Ascending aorta (tissue), 2 donors: Measurements from ENCODE around the gene SHB. TPM values are rescaled to one million over a fixed set of nuclear protein-coding genes. Genes with fewer than 3 reads are reported as not detected.
A peak's percentile ranks its signal among the peaks of the same experiment; 100 is the strongest.

Experiments used
- DNase-seq, 2 donors: peaks; one replicate each; pipeline ENCODE4 v3.0.0-alpha.2; 2019; ENCODE audit warnings: low spot score in 2 of 2
- H3K27ac ChIP-seq, 2 donors: fragments of 200-600 bp; sonication (generic); one replicate each; pipeline ENCODE4 v1.5.1; 2016 to 2017; ENCODE audit warnings: mild to moderate bottlenecking in 1 of 2
- H3K27me3 ChIP-seq: fragments of 200-600 bp; sonication (generic); one replicate; pipeline ENCODE4 v1.5.1; 2017
- H3K36me3 ChIP-seq, 2 donors: fragments of 200-600 bp; sonication (generic); one replicate each; pipeline ENCODE4 v1.5.1; 2016
- H3K4me1 ChIP-seq, 2 donors: fragments of 200-600 bp; sonication (generic); one replicate each; pipeline ENCODE4 v1.5.1; 2016 to 2017; ENCODE audit warnings: mild to moderate bottlenecking in 1 of 2
- H3K4me3 ChIP-seq, 2 donors: fragments of 200-600 bp; sonication (generic); one replicate each; pipeline ENCODE4 v1.5.1; 2016 to 2017; ENCODE audit warnings: mild to moderate bottlenecking in 1 of 2
- H3K9me3 ChIP-seq, 2 donors: fragments of 200-600 bp; sonication (generic); one replicate each; pipeline ENCODE4 v1.5.1; 2016
- intact Hi-C: fragments of 100-400 bp; cut with DNase I; formaldehyde crosslinking; loops from one replicate; pipeline ENCODE4 v1.15.1; 2023
- total RNA-seq: library from RNA; depleted of rRNA; stranded (reverse); fragments of >200 nt; gene quantifications from one replicate; pipeline ENCODE4 v1.1.0, GENCODE V29; 2016
- TF ChIP-seq, protein P1 (sequence below), 3 experiments: fragments of 200-600 bp in 2 of 3; fragments of 450-650 bp in 1 of 3; sonication (generic) in 2 of 3; IDR thresholded peaks; one replicate each; pipeline ENCODE4 v1.5.1; 2016 to 2019; ENCODE audit warnings: antibody characterized with exemption in 3 of 3, mild to moderate bottlenecking in 1 of 3, moderate library complexity in 1 of 3

Gene SHB
- total RNA-seq, 1 donor from 2014 or later = 77.8 TPM

DNA sequence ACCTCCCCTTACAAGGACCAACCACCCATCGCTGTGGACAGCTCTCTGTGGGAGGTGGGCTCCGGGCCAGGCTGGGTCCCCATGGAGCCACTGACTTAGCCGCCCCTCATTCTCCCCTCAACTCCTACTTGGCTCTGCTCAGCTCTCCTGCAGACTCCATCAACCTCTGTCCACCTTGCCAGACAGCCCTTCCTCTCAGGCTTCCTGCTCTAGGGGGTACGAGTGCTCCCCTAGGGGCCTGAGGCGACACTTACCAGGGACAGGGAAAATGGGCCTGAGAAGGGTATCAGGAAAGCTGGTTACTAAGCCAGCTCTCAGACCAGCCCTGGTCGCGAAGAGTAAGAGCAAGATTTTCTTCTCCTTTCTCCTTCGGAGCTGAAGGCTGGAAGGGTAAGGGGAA is 43.9 kb downstream of the SHB start:
- Histone ChIP-seq H3K27me3 (no peaks in the 10 kb centered on the region), H3K4me3 (no peak overlapping the region), H3K36me3 (no peaks in the 10 kb centered on the region), H3K4me1 (peaks cover 24 to 59% of the 10 kb centered on the region in 2 donors), H3K9me3 (no peaks in the 10 kb centered on the region), H3K27ac (peak overlapping the region; percentile 68 to 85)
- no peak for DNase-seq
- TF ChIP-seq, protein P1, sequence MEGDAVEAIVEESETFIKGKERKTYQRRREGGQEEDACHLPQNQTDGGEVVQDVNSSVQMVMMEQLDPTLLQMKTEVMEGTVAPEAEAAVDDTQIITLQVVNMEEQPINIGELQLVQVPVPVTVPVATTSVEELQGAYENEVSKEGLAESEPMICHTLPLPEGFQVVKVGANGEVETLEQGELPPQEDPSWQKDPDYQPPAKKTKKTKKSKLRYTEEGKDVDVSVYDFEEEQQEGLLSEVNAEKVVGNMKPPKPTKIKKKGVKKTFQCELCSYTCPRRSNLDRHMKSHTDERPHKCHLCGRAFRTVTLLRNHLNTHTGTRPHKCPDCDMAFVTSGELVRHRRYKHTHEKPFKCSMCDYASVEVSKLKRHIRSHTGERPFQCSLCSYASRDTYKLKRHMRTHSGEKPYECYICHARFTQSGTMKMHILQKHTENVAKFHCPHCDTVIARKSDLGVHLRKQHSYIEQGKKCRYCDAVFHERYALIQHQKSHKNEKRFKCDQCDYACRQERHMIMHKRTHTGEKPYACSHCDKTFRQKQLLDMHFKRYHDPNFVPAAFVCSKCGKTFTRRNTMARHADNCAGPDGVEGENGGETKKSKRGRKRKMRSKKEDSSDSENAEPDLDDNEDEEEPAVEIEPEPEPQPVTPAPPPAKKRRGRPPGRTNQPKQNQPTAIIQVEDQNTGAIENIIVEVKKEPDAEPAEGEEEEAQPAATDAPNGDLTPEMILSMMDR (IDR thresholded peaks at IDR 0.05) = no peak
- intact Hi-C loops = loop anchor here (5.0 kb wide), 1 partner anchor 362 kb away; no protein-coding TSS in a partner anchor

DNA sequence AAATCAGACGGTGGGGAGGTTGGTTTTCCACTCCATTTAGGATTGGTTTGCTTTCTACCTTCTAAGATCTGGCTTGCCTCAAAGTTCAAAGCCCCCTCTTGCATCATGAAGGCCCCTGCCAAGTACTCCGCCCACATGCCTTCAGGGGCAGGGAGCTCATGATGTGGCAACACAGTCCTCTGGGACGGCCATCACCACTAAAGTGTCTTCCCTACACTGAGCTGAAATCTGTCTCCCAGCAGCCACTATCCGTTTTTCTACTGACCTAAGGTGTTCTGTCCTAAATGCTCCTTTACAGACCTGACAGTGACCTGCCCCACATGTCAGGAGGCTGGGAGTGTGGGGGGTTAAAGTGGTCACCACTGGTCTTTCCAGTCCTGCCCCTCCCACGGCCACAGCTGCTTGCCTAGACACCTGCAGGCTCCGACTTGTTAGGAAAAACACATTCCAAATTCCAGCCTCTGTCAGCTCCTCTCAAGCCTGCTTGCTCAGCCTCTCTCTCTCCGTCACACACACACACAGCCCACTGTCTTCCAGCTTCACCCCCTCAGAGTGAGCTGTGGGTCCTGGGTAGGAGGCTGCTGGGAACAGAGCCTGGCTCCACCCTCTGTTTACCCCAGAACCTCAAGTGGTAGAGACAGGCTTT is 44.9 kb downstream of the SHB start:
- Histone ChIP-seq H3K27ac (peak overlapping the region; percentile 68 to 85), H3K36me3 (no peaks in the 10 kb centered on the region), H3K4me1 (peaks cover 33 to 69% of the 10 kb centered on the region in 2 donors), H3K4me3 (no peak overlapping the region), H3K9me3 (no peaks in the 10 kb centered on the region), H3K27me3 (no peaks in the 10 kb centered on the region)
- TF ChIP-seq, protein P1 (IDR thresholded peaks at IDR 0.05) = no peak
- intact Hi-C loops = loop anchor here (5.0 kb wide), 1 partner anchor 353 kb away; no protein-coding TSS in a partner anchor
- no peak for DNase-seq

DNA sequence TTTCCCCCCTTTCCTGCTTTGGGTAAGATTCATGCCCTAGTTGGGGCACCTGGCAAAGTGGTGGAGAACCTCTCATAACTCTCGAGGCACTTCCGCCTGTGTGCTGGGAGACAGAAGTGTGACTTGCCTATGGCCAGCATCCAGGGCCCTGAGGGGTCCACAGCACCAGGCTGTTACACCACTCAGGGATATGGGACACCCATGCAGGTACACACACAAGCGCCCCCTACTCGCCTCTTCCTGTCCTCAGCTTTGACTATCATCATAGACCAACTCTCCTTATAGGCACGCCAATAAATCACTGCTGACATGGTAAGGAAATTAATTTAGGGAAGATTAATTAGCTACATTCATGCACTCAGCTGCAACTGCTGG is 45.4 kb downstream of the SHB start:
- Histone ChIP-seq H3K4me3 (no peak overlapping the region), H3K27me3 (no peaks in the 10 kb centered on the region), H3K4me1 (peaks cover 35 to 72% of the 10 kb centered on the region in 2 donors), H3K9me3 (no peaks in the 10 kb centered on the region), H3K27ac (peak overlapping the region; percentile 57 to 68), H3K36me3 (no peaks in the 10 kb centered on the region)
- DNase-seq = no peak
- intact Hi-C loops = loop anchor here (5.0 kb wide), 1 partner anchor 354 kb away; no protein-coding TSS in a partner anchor
- TF ChIP-seq, protein P1 (IDR thresholded peaks at IDR 0.05) = no peak

DNA sequence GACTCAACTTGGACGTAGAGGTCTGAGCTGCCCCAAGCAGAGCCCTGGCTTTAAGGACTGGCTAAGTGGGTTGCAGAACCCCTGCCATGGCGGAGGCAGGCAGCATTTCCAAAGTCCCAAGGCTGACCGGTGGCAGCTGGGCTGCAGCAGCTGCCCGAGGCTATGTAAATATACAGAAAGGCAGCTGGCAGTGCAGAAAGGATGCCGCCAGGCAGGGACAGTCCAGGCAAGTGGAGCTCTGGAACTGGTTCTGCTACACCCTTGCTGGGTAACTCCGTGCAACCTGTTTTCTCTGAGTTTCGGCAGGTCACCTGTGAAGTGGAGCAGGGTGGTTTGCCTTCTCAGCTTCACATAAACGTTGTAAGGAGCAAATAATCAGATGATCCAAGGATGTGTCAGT is 46.0 kb downstream of the SHB start:
- TF ChIP-seq, protein P1 (IDR thresholded peaks at IDR 0.05) = no peak
- peak overlapping the region; percentile 31 to 57 for H3K27ac ChIP-seq
- intact Hi-C loops = loop anchor here (5.0 kb wide), 1 partner anchor 354 kb away; no protein-coding TSS in a partner anchor

DNA sequence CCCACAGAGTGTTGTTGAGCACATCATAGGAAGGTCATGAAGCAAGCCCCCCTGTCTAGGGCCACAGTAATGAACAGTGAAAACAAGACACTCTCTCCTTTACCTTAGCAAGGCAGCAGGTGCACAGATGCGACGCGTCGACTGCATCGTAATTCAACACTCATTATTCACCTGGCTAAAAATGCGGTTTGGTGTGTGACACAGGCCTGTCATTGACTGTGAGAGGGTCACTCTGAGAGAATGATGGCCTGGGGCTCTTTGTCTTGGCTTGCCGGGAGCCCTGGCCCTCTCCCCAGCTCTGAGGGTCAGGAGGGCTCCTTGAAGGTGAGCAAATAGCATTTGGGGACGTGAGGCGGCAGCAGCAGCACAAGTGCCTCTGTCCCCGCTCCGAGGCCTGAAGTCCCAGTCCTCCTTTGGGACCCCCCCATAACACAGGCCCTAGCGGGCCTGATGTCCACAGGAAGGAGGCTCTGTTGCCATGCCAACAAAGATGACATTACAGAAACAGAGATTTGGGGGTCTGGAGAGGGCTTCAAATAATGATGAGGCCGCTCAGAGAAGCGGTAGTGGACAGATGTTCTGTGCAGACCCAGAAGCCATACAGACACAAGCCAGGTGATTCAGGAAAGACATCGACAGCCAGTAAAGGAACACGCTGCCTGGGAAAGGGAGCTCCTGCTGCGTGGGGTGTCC is 46.7 kb downstream of the SHB start:
- Histone ChIP-seq H3K9me3 (no peaks in the 10 kb centered on the region), H3K27me3 (no peaks in the 10 kb centered on the region), H3K4me3 (no peak overlapping the region), H3K27ac (no peak overlapping the region), H3K36me3 (no peaks in the 10 kb centered on the region), H3K4me1 (peaks cover 37 to 75% of the 10 kb centered on the region in 2 donors)
- no peak for DNase-seq
- intact Hi-C loops = loop anchor here (5.0 kb wide), 1 partner anchor 355 kb away; no protein-coding TSS in a partner anchor
- TF ChIP-seq, protein P1 (IDR thresholded peaks at IDR 0.05) = no peak

More for the DNA sequence above, 46.0 kb downstream of the SHB start:
- H3K4me3 ChIP-seq = no peak overlapping the region
- no peak for DNase-seq
- no peaks in the 10 kb centered on the region for H3K27me3 ChIP-seq
- H3K4me1 ChIP-seq = peaks cover 37 to 76% of the 10 kb centered on the region in 2 donors
- H3K36me3 ChIP-seq = no peaks in the 10 kb centered on the region
- no peaks in the 10 kb centered on the region for H3K9me3 ChIP-seq
